Loucy (cell line): ENCODE results near the gene STARD10.

ENCODE experiments used
- CTCF ChIP-seq: fragments of 200-600 bp; sonication (generic); conservative IDR thresholded peaks from 2 replicates; pipeline ENCODE4 v1.5.1; 2014; ENCODE audit warnings: mild to moderate bottlenecking, antibody characterized with exemption, low read length
- EZH2phosphoT487 ChIP-seq: fragments of 200-600 bp; IDR thresholded peaks from 2 replicates; pipeline ENCODE4 v1.6.1; 2018; ENCODE audit warnings: antibody characterized with exemption, mild to moderate bottlenecking, moderate library complexity, borderline replicate concordance

GRCh38 chr11:72740562-72741428 is 53.1 kb downstream of the STARD10 start:
- TF ChIP-seq CTCF (no peak), EZH2phosphoT487 (no peak)
